Measurements from ENCODE around the gene SH2D3C. TPM values are rescaled to one million over a fixed set of nuclear protein-coding genes. Genes with fewer than 3 reads are reported as not detected.
"Not testable (repeated sequence)": the region's sequence is repeated elsewhere in the genome, so short reads cannot be mapped to it uniquely, and the experiment has no call there.

The SH2D3C gene
- total RNA-seq, 4 donors from 2014 or later: 6.1 to 12.1 (median 8.5) TPM

DNA sequence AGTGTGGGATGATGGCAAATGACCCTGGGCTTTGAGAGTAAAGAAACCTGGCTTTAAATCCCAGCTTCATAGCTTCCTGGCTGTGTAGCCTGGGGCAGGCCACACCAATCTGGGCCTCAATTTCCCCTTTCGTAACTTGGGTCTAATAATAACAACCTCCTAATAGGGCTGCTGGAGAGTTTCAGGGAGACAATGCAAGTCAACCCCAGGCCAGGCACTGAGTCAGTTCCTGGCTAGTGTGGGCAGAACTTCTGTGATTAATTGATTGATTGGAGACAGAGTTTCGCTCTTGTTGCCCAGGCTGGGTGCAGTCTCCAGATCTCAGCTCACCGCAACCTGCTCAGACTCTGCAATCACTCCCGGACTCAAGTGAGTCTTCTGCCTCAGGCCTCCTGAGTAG is 3.3 kb upstream of the SH2D3C start:
- ATAC-seq: no peak
- no peak for TF ChIP-seq POLR2AphosphoS5 (IDR thresholded peaks at IDR 0.05)
- no peak for TF ChIP-seq POLR2A (IDR thresholded peaks at IDR 0.05)
- TF ChIP-seq, protein P1, sequence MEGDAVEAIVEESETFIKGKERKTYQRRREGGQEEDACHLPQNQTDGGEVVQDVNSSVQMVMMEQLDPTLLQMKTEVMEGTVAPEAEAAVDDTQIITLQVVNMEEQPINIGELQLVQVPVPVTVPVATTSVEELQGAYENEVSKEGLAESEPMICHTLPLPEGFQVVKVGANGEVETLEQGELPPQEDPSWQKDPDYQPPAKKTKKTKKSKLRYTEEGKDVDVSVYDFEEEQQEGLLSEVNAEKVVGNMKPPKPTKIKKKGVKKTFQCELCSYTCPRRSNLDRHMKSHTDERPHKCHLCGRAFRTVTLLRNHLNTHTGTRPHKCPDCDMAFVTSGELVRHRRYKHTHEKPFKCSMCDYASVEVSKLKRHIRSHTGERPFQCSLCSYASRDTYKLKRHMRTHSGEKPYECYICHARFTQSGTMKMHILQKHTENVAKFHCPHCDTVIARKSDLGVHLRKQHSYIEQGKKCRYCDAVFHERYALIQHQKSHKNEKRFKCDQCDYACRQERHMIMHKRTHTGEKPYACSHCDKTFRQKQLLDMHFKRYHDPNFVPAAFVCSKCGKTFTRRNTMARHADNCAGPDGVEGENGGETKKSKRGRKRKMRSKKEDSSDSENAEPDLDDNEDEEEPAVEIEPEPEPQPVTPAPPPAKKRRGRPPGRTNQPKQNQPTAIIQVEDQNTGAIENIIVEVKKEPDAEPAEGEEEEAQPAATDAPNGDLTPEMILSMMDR (IDR thresholded peaks at IDR 0.05): no peak
- no peak for TF ChIP-seq EP300 (IDR thresholded peaks at IDR 0.05)
- WGBS, 2 donors (ENCODE audit: low coverage in 1 of 2): 82% methylated on average over 2 of the region's 4 CpGs; no CpG with 5 or more reads in 1 of the 2 donors
- no peaks in the 10 kb centered on the region for H3K9me3 ChIP-seq
- H3K27me3 ChIP-seq: no peaks in the 10 kb centered on the region
- H3K4me3 ChIP-seq: no peak overlapping the region
- peaks cover 0 to 32% (median 19%) of the 10 kb centered on the region in 3 donors for H3K4me1 ChIP-seq
- no peaks in the 10 kb centered on the region for H3K36me3 ChIP-seq
- no peak overlapping the region for H3K27ac ChIP-seq

DNA sequence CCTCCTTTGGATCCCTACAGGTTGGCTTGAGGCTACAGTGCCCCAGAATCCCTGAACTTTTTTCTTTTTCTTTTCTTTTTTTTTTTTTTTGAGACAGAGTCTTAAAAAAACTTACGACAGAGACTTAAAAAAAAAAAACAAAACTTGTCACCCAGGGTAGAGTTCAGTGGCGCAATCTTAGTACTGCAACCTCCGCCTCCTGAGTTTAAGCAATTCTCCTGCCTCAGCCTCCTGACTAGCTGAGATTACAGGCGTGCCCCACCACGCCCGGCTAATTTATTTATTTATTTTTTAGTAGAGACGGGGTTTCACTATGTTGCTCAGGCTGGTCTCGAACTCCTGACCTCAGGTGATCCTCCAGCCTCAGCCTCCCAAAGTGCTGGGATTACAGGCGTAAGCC is 2.4 kb upstream of the SH2D3C start:
- H3K36me3 ChIP-seq, H3K9me3 ChIP-seq, H3K4me3 ChIP-seq, ATAC-seq, H3K27me3 ChIP-seq, H3K27ac ChIP-seq: not testable (repeated sequence)
- peaks cover 0 to 26% (median 16%) of the 10 kb centered on the region in 3 donors for H3K4me1 ChIP-seq
- WGBS, 2 donors (ENCODE audit: low coverage in 1 of 2): 80% methylated on average over 2 of the region's 9 CpGs; no CpG with 5 or more reads in 1 of the 2 donors

DNA sequence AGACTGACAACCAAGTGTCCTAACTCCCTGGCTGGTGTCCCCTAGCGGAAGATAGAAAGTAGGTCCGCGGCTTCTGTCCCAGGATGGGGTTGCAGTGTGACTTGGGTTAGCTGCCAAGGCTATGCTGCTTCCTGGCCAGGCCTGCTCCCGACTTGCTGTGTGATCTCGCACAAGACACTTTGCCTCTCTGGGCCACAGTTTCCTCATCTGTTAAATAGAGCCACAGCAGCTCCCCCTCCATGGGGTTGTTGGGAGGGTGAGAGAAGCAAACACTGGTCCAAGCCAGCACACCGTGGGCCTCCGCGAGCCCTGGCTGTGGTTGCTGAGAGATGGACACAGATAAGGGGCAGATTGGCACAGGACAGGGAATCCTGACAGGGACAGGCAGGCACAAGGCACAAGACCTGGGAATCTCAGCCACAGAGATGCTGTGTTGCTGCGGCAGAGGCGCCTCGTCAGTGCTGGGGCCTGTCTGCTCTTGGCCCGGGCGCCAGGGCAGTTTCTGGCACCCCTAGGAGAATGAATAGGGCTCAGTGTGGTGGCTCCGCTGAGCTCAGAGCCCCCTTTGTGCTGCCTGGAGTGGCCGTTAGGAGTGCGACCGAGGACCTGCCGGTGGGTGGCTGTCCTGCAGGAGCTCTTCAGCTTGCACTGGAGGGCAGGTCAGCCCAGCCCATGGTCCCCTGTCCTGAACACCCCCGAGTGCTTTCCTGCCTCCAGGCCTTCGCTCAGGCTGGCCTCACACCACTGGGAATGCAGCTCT is 1.8 kb upstream of the SH2D3C start:
- Histone ChIP-seq H3K27ac (peak overlapping the region in 3 of 4 donors; percentile 0 to 24 (median 17)), H3K9me3 (no peaks in the 10 kb centered on the region), H3K4me3 (no peak overlapping the region), H3K27me3 (no peaks in the 10 kb centered on the region), H3K36me3 (no peaks in the 10 kb centered on the region), H3K4me1 (peaks cover 0 to 26% (median 16%) of the 10 kb centered on the region in 3 donors)
- no peak for ATAC-seq
- TF ChIP-seq POLR2AphosphoS5 (IDR thresholded peaks at IDR 0.05) (no peak), POLR2A (IDR thresholded peaks at IDR 0.05) (no peak), EP300 (IDR thresholded peaks at IDR 0.05) (no peak)
- TF ChIP-seq, protein P1 (IDR thresholded peaks at IDR 0.05): no peak
- 60% methylated on average over 7 of the region's 20 CpGs; no CpG with 5 or more reads in 1 of the 2 donors for WGBS, 2 donors (ENCODE audit: low coverage in 1 of 2)

DNA sequence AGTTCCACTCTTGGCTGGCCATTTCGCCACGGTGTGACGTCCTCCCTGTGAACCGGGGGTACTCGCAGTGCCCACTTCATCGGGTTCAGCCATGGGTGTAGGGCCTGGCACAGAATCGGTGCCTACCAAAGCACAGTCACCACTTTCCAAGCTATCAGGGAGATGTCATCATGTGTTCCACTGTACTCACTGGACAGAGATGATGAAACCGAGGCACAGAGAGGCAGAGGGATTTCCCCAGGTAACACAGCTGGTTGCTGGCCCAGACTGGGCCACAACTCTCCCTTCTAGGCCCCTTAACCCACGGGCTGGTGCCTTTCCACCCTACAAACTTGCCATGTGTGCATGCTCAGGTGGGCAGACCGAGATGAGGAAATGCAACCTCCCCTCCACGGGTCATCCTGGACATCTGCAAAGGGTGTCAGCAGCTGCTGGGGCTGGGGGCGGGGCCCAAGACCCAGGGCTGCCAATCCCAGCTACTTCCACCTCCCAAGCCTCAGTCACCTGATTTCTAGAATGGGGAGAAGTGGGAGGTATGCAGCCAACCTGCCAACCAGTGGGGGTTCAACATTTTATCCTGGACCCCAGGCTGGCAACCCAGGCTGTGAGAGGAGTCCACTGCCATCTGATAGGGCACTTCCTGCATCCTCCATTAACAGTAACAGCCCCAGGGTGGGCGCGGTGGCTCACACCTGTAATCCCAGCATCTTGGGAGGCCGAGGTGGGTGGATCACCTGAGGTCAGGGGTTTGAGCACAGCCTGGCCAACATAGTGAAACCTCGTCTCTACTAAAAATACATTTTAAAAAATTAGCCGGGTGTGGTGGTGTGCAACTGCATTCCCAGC is 893 bp upstream of the SH2D3C start:
- Histone ChIP-seq H3K9me3 (no peaks in the 10 kb centered on the region), H3K4me1 (peaks cover 0 to 20% (median 11%) of the 10 kb centered on the region in 3 donors), H3K36me3 (no peaks in the 10 kb centered on the region), H3K4me3 (no peak overlapping the region), H3K27me3 (no peaks in the 10 kb centered on the region), H3K27ac (peak overlapping the region in 3 of 4 donors; percentile 43 to 73 (median 45))
- ATAC-seq: peak; percentile 39
- 40 to 100% methylated on average over 1 to 3 of the region's 17 CpGs for WGBS, 2 donors (ENCODE audit: low coverage in 1 of 2)
- TF ChIP-seq POLR2AphosphoS5 (IDR thresholded peaks at IDR 0.05) (no peak), POLR2A (IDR thresholded peaks at IDR 0.05) (no peak)

DNA sequence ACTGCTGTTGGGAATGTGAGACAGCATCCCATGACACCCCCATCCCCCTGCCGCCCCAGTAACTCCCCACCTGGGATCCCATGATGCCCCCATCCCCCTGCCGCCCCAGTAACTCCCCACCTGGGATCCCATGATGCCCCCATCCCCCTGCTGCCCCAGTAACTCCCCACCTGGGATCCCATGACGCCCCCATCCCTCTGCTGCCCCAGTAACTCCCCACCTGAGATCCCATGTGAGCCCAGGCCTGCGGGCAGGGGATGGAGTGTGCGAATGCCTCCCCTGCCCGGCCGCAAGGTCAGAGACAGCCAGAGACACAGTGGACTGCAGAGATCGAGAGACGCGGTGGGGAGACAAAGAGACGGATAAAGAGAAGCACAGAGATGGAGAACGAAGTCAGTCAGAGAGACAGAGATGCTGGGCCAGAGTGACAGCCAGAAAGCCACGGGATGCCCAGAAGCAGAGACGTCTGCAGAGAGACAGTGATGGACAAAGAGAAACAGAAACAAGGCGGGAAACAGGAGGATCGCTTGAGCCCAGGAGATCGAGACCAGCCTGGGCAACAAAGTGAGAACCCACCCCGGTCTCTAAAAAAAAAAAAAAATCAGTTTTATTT is 992 bp downstream of the SH2D3C start:
- 59 to 72% methylated on average over 7 to 8 of the region's 18 CpGs for WGBS, 2 donors (ENCODE audit: low coverage in 1 of 2)
- H3K9me3 ChIP-seq: no peaks in the 10 kb centered on the region
- no peaks in the 10 kb centered on the region for H3K27me3 ChIP-seq
- no peak for TF ChIP-seq EP300 (IDR thresholded peaks at IDR 0.05)
- no peak for ATAC-seq
- H3K4me3 ChIP-seq: peak overlapping the region in 1 of 2 donors; percentile 23
- no peak overlapping the region for H3K27ac ChIP-seq
- peaks cover 0 to 11% (median 5%) of the 10 kb centered on the region in 3 donors for H3K4me1 ChIP-seq
- no peaks in the 10 kb centered on the region for H3K36me3 ChIP-seq

DNA sequence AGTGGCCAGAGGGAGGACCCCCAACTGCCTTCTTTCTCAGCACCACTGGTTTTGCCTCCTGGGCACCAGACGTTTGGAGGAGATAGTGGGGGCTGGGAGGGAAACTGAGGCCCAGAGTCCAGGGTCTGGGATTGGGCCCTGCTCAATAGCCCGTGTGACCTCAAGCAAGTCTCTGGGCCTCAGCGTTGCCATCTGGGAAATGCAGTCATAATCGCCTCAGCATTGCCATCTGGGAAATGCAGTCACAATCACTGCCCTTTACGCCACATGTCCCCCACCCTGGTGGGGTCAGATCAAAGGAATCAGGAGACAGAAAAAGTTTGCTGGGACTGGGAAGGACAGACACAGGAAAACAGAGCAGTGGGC is 1.6 kb downstream of the SH2D3C start:
- 55 to 96% methylated on average over 2 to 3 of the region's 5 CpGs for WGBS, 2 donors (ENCODE audit: low coverage in 1 of 2)
- ATAC-seq: no peak
- H3K4me3 ChIP-seq: peak overlapping the region in 1 of 2 donors; percentile 23

More for the DNA sequence above, 1.6 kb downstream of the SH2D3C start:
- Histone ChIP-seq H3K4me1 (peaks cover 0 to 12% (median 5%) of the 10 kb centered on the region in 3 donors), H3K27me3 (no peaks in the 10 kb centered on the region), H3K27ac (peak overlapping the region in 1 of 4 donors; percentile 6), H3K9me3 (no peaks in the 10 kb centered on the region), H3K36me3 (no peaks in the 10 kb centered on the region)
- no peak for TF ChIP-seq POLR2A (IDR thresholded peaks at IDR 0.05)
- TF ChIP-seq POLR2AphosphoS5 (IDR thresholded peaks at IDR 0.05): no peak
- TF ChIP-seq EP300 (IDR thresholded peaks at IDR 0.05): no peak
- TF ChIP-seq, protein P1 (IDR thresholded peaks at IDR 0.05): no peak
